GM18519 (cell line): ENCODE results near the gene PPP1R13B.

Experiments
- ATAC-seq: cut with Tn5 transposase; IDR thresholded peaks from one replicate; pipeline ENCODE4 v1.9.1; 2021; ENCODE audit warnings: mild to moderate bottlenecking, moderate library complexity; ENCODE audit not compliant: unreplicated experiment, low FRiP score

The PPP1R13B gene

DNA sequence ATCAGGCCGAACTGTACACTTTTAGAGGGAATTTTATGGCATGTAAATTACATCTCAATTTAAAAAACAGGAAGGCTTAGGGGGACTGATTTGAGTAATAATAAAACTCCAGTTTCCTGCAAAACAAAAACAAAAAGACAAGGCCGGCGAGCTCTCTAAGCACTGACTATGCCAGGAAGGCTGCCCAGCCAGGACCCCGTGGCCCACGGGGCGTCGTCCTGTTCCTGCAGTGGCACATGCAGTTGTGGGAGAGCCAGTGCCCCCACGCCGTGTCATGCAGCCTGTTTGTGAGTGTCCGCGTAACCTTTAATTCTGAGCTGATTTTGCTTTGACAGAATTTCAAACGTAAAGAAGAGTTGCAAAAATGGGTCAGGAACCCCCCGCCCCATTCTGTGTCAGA, 142.7 kb downstream of the PPP1R13B start:
- ATAC-seq: no peak

DNA sequence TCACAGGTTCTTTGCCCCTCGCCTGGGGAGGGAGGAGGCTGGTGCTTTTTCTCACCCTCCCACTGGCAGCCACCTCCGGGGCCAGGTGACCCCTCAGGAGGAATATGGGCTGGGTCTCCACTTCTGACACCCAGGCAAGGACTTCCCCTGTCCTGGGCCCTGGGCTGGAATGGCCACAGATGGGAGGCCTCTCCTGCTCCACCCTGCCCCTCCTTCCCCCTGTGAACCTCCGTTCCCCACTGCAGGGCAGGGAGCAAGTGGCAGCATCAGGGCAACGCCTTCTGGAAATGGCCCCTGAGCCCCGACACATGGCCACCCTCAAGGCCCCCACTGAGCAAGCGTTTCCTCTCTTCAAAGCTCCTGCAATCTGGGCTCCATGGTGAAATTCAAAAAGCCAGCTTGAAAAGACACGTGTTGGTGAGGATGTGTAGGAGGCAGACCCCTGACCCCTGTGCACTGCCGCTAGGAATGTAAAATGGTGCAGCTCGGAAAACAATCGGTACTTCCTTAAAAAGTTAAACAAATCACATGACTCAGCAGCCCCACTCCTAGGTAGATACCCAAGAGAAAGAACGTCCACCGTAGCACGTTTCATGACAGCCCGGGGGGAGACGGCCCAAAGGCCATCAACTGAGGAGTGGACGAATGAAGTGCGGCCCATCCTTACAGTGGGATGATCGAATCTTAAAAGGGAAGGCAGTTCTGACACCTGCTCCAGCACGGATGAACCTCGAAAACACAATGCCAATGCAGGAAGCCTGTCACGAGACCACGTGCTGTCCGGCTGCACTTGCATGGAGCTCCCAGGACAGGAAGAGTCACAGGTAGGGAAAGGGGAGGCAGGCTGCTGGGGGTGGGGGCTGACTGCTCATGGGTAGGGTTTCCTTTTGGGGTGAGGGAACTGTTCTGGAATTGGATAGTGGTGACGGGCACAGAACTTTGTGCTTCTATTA, 143.7 kb downstream of the PPP1R13B start:
- ATAC-seq: no peak

DNA sequence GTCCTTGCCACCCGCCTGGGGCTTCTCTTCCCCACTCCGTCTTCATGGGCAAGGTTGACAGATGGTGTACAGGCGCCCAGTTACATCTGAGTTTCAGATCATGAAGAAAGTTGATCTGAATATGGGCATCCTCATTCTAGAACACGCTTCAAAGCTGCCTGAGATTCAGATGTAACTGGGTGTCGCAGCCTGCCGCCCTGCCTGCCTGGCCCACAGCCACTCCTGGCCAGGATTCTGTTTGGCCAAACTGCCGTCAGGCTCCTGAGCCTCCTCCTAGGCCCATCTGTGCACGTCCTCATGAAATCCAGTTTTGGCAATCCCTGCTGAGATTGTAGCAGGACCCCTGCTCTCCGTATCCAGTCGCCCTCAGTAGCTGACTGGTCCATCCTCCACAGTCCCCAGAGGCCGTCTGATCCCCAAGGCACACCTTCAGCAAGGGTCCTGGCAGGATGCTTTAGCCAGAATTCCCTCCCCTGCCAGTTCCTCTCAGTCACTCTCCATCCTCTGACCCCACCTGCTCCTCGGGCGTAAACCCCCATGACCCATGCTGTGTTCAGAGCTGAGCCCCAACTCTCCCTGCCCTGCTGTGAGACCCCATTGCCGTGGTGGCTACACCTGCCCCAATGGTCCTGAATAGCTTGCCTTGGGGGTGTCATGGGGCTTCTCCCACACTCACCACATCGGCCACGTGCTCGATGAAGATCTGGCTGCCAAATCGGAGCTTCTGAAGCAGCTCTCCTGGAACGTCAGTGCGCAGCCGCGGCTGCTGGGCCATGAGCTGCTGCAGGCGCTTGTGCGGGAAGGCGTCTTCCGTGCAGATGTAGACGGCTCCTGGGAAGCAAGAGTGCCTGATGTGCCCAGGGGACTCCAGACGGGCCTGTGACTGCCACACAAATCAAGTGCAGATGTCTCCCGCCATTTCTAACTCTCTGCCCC, 144.6 kb downstream of the PPP1R13B start:
- no peak for ATAC-seq

DNA sequence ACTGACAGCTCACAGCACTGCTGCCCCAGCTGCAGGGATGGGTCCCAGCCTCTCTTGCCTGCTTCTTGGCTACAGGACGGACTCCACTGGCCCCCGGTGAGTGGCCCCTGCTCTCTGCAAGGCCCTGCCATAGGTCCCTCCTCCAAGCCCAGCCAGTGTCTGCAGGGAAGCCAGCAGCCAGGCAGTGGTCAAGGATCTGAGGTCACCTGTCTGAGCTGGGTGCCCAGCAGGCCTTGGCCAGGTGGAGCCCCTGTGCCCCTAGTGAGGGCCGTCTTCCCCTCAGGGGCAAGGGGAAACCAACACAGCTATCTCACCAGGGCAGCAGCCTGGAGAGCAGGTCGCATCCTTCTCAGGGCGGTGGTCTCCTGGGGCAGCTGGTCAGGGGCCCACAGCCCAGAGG, 145.3 kb downstream of the PPP1R13B start:
- ATAC-seq: no peak

DNA sequence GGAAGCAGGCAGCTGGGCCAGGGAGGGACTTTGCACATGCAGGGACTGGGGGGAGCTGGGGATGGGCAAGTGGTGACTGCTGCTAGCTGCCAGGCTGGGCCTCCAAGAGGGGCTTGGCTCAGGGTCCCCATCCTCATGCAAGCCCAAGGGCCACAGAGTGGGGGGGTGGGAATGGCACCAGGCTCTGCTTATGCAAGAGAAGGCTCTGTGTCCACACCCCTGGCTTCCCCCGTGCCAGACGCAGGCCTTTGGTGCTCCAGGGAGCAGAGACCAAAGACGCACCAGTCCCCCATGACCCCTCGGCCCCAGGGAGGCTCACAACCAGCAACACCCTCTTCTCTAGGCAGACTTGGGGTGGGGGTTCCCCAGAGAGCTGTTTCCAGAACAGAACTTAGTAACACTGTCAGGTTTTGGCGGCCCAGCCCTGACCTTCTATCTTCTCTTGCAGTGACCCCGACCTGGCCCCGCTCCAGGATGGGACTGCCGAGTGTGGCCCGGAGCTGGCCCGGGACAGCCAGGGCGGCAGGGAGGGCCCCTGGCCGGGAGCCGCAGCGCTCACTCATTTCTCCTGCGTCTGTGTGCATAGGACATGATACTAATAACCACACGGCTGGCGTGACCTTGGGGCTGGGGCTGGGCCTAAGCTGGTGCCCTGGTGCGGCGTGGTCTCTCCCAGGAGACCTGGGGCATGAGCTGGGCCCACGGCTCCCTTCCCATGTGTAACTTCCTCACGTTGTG, 146.5 kb downstream of the PPP1R13B start:
- ATAC-seq: no peak

DNA sequence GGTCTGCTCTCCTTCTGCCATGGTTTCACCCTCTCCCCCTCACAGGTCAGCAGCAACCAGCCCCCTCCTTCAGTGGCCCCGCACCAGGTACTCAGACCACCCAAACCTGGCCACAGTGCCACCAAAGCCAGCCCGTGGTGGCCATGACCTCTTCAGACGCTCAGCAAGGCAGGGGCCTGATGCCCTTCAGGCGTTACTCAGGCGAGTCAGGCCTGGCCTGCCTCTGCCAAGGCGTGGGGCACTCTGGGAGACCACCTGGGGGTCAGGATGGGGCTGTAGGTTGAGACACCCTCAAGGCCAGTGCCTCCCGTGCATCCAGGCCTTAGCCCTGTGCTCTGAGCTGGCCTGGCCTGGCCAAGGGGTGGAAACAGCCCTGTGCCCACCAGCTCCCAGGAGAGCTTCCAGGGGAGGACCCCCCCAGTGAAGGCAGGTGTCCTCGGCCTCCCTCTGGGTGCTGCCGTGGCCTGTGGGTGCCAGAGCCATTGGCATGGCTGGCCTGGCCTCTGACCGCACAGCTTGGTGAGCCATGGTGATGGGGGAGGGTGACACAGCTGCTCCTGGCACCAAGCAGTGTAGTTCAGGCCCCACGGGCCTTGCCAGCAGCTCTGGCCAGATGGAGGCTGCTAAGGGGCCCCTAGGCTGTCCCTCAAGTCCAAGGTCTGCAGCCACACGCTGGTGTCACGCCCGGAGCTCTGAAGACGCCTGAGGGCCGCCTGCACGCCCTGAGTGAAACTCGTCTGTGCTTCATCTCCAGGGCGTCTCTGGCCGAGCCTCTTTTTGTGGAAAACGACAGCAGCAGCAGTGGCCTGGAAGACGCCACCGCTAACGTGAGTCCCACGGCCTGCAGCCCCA, 147.2 kb downstream of the PPP1R13B start:
- no peak for ATAC-seq

DNA sequence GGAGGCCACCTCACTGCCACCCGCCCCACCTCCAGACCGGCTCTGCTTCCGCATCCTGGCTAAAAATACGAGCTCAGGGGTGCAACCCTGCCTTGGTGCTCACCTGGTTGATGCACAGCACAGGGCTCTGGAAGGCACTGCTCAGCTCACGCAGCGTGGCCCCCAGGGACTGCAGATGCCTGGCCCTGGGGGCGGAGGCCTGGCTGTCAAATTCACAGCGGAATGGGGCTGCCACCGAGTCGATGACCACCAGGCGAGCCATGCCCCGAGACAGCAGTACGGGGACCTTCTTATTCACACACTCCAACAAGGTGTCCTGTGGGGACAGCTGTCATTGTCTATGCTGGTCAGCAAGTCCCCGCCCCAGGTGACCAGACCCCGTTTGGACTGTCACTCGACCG, 148.1 kb downstream of the PPP1R13B start:
- ATAC-seq: no peak

DNA sequence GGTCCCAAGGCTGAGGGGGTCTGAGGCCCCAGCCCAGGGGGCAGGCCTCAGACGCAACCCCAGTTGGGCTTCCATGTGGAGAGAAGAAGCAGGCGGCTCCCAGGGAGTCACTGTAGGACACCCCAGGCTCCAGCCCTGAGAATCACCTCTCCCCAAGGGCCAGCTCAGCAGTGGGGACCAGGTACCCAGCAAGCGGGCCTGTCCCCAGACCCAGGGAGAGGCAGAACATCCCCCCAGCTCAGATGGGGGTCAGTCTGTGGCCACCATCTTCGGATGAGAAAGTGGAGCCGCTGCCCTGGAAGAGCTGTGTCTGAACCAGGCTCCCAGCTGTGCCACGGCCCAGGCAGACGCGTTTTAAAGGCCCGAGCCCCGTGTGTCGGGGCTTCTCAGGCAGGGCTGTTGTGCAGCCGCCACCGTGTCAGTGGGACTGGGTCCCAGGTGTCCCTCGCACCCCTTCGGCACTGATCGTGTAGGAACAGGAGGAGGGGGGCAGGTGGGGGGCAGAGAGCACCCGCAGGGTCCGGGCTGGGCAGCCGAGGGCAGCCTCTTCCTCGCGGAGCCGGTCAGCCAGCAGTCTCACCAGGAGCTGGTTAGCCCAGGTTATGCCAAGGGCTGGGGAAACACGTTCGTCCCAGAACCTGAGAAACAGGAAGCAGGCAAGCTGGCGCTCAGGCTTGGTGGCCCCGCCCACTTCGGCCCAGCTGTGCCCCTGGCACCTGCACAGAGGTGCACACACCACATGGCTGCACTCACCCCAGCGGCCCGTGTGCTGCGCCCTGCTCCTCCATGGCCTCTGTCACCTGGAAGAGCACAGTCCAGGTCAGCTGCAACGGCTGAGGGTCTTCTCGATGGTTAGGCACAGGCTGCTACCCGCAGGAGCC, 148.8 kb downstream of the PPP1R13B start:
- no peak for ATAC-seq

DNA sequence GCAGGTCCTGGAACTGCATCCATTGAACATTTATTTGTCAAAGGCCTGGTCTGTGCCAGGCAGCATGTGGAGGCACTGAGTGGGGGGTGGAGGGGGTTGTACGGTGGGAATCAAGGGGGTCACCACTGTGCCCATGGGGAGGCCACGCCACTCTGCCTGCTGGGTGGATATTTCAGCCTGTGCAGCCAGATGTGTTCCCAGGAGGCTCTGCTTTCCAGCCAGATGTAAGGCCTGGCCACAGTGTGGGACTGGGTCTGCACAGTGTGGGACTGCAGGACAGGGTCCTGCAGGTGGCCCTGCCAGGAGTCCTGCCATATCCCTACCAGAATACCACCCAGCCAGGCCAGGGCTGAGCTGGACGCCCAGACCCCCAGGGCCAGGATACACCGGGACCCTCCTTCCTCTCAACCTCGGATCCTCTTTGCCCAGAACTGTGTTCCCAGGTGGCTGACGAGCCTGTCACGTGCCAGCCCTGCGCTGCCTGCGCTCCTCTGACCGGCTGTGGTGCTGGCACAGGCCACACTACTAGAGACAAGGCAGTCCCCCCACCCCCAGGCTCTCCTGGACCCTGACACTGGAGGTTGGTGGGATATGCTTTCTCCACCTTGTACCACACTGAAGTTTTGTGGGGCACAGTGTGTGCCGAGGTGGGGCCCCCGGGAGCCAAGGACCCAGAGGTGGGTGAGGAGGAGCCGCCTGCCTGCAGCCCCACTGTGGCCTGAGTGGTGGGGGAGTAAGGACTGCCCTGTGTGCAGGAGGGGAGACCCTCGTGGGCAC, 149.6 kb downstream of the PPP1R13B start:
- ATAC-seq: no peak

DNA sequence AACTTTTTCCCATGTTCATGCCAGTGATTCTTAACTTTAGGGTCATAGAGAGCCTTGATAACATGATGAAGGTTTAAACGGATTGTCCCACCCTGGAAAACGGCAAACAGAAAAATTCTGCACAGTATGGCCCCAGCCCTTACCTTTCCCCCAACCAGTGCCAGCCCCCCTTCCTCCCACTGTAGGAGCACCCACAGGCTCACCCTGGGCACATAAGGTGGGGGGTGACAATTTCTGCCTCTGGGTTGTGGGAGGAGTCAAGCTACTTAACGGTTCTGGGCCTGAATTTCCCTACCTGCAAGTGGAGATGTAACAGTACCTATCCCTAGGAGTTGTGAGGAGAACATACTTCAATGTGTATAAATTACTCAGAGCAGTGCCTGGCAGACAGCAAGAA, 150.2 kb downstream of the PPP1R13B start:
- ATAC-seq: no peak

DNA sequence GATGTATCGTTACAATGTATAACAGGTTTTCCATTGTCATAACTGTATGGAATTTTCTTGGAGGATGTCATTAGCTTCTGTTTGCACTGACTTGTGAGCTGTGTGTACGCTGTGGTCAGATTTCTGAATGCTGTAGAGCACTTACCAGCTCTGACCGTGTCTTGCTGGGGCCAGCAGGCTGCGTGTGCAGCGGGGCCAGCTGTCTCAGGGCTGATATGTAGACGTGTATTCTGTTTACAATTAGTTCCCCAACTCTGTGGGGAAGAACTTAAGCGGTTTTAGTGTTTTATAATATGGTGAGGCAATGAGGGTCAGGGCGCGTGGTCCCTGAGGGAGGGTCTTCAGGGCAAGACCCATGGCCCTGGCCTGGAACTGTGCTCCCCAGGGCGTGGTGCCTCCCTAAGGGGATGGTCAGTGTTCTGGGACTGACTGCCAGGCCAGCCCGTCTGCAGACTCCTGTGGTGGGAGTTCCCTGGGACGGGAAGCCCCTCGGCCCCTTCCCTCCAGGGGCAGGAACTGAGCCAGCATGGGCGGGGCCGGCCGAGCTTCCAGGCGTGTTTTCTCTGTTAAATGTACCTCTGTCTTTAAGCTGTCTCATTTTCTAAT, 150.8 kb downstream of the PPP1R13B start:
- no peak for ATAC-seq

DNA sequence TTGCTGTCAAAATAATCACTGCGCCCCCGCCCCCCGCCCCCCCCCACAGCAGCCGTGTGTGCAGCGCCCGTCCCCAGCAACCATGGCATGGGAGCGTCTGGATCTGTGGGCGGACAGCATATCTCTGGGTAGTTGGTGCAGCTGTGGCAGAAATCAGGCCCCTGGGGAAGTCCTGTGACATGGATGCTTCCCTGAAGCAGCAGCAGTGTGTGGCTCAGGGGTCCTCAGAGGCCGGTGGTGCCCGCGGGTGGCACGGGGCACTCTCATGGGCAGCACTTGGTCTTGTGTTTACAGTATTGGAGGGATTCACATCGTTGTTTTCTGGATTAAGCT, 151.3 kb downstream of the PPP1R13B start:
- ATAC-seq: no peak

DNA sequence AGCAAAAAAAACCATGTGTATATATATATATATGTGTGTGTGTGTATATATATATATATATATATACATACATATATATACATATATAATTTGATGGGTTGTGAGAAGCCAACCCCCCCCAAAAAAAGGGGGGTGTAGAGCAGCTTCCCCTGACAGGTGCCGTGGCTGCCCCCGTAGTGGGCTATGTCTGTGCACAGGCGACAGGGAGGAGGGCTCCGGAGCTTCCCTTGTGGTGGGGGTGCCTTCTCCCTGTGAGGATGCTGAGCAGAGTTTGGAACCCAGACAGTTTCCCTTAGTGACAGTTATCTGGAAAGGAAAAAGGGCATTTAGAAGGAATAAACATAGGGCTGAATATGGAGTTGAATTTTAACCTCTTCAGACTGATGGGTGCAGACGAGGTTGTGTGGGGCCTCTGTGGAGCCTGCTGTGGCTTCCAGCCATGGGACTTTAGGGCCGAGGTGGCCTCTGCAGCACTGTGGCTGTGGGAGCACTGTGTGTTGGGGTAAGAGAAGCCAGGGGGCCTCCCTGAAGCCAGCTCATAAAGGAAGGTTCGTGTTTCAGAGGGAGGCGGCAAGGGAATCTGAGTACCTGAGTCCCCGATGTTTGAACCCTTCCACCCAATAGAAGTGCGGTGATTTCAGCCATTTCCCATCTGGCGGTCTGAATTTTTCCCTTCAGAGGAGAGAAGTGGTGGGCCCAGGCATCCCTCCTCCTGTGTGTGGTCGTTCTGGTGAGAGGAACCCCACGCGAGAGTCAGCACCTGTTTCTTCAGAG, 151.9 kb downstream of the PPP1R13B start:
- no peak for ATAC-seq

DNA sequence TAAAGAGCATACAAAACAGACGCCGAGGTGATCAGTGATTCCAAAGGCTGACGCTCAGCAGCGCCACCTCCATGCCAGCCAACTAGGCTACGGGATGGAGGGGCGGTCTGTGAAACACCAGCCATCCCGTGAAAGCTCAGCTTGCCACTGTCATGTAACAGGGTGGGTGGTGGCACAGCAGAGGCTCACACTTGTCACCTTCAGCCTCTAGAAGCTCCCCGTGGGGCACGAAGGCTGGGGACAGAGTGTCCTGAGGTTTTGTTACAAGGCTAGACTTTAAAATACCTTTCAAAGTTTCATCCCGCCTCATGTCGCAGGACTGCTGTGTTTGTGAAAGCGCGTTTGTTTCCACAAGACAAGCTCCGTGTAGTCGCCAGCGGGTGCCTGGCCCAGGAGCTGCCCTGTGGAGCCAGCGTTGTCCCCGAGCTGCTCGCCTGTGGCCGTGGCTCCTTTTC, 152.8 kb downstream of the PPP1R13B start:
- ATAC-seq: no peak

DNA sequence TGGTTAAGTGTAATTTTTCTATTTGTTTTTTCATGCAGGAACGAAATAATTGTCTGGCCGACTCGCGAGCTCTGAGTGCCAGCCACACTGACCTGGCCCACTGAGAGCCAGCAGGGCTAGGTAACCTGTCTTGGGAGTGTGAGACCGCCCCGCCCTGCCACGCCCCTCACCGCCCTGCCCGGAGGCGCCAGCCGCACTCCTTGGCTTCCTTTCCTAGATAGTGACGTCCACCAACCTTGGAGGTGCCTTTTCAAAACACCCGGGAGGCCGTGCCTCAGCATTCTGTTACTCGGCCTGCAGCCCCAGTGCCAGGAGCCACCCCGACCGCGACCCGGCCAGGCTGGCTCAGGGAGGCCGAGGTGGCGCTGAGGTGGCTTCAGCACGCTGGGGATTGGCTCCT, 153.9 kb downstream of the PPP1R13B start:
- ATAC-seq: no peak

DNA sequence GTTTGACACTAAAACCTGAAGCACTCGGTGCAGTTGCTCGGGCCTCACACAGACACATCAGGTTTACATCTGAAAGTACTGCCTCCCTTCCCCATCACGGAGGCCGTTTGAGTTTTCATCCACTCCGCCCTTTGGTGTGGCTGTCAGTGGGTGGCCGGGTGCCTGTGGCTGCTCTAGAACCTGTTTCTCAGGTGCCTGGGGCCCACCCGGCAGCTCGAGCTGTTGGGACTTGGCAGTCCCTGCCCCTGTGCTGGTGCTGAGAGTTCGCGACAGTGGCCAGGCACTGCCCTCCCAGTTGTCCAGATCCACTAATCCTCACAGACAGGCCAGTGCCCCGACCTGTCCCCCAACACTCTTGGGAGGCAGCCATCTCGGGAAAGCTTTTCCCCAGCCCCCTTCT, 154.5 kb downstream of the PPP1R13B start:
- ATAC-seq: no peak

DNA sequence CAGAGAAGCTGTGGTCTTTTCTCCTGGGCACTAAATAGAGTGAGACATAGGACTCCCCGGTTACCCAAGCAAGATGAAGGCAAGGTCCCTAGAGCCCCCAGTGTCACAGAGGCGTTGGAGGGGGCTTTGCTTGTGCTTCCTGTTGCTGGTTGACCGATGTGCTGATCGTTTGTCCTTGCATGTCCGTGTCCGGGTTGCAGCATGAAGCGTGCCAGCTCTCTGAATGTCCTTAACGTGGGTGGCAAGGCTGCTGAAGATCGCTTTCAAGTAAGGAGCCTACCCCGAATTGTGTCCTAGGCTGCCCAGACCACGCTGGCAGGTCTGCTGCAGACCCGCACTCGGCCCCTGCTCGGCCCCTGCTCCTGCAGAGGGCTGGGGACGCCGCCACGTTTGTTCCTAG, 155.2 kb downstream of the PPP1R13B start:
- ATAC-seq: no peak
